GM19452 (cell line): ENCODE results near the gene B3GAT3.
A peak's percentile ranks its signal among the peaks of the same experiment; 100 is the strongest.
"Not testable (repeated sequence)": the region's sequence is repeated elsewhere in the genome, so short reads cannot be mapped to it uniquely, and the experiment has no call there.

Source experiments
- ATAC-seq: cut with Tn5 transposase; IDR thresholded peaks from one replicate; pipeline ENCODE4 v1.9.1; 2021; ENCODE audit not compliant: unreplicated experiment

B3GAT3 gene

GRCh38 chr11:62621567-62622470 is at the start of gene B3GAT3:
Gene B3GAT3 (minus strand): TSS chr11:62621986. CDS start chr11:62621947, 39 bp downstream.
- ATAC-seq, result peak; percentile 94

- no peak for ATAC-seq
These were observed 49.4 kb upstream of the B3GAT3 start for GRCh38 chr11:62671236-62671607.

- ATAC-seq, result no peak
These were observed 47.8 kb upstream of the B3GAT3 start for GRCh38 chr11:62669420-62670161.

GRCh38 chr11:62667460-62667859 is 45.7 kb upstream of the B3GAT3 start:
- ATAC-seq, result no peak

GRCh38 chr11:62666259-62666926 is 44.6 kb upstream of the B3GAT3 start:
- no peak for ATAC-seq

GRCh38 chr11:62665599-62666258 is 43.9 kb upstream of the B3GAT3 start:
- no peak for ATAC-seq

GRCh38 chr11:62665075-62665598 is 43.4 kb upstream of the B3GAT3 start, which contains the start of the genes C11orf98 and CSKMT:
Gene C11orf98 (minus strand): TSS chr11:62665210. CDS start chr11:62665169, 41 bp downstream.
Gene CSKMT (plus strand): TSS chr11:62665312. CDS start chr11:62665880, 568 bp downstream.
- peak; percentile 88 for ATAC-seq

GRCh38 chr11:62664405-62665074 is 42.8 kb upstream of the B3GAT3 start:
- peak; percentile 18 for ATAC-seq

- ATAC-seq, result no peak
These were observed 35.1 kb upstream of the B3GAT3 start for GRCh38 chr11:62656796-62657429.

GRCh38 chr11:62654297-62654696 is 32.5 kb upstream of the B3GAT3 start:
- no peak for ATAC-seq

- ATAC-seq, result peak; percentile 11
These were observed 30.6 kb upstream of the B3GAT3 start for GRCh38 chr11:62652161-62653006.

GRCh38 chr11:62650283-62650682 is 28.5 kb upstream of the B3GAT3 start:
- ATAC-seq, result not testable (repeated sequence)

- no peak for ATAC-seq
These were observed 27.7 kb upstream of the B3GAT3 start for GRCh38 chr11:62649486-62649885.

- ATAC-seq, result no peak
These were observed 27.2 kb upstream of the B3GAT3 start for GRCh38 chr11:62648967-62649364.

GRCh38 chr11:62648185-62648966 is 26.6 kb upstream of the B3GAT3 start:
- no peak for ATAC-seq

GRCh38 chr11:62647609-62648005 is 25.8 kb upstream of the B3GAT3 start:
- ATAC-seq, result no peak

GRCh38 chr11:62646825-62647608 is 25.2 kb upstream of the B3GAT3 start:
- ATAC-seq, result no peak
